ENCODE data around the gene TNRC18.

- TF ChIP-seq CTCF (conservative IDR thresholded peaks at IDR 0.05) (no peak), EZH2 (IDR thresholded peaks at IDR 0.05; ENCODE audit: low read depth) (no peak)
Observed at GRCh38 chr7:5456409-5456808, 32.8 kb upstream of the TNRC18 start.
